Measurements from ENCODE around the gene SHROOM3.
A peak's percentile ranks its signal among the peaks of the same experiment; 100 is the strongest.

The SHROOM3 gene

DNA sequence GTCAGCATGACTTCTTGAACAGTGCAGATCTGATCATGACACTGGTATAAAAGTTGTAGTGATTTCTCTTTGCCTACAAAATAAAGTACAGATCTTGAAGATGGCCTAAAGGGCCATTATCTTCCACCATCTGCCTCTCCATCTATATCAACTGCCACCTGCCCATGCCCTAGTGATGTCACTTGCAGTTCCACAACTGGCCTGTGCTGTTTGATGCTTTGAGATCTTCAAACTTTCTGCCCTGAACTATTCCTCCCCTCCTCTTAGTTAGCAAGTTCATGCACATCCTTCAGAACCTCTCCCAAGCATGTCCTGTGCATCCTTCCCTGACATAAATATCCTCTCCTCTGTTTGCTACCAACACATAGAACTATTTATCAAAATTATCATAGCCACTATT, 245.9 kb downstream of the SHROOM3 start:
- no peak overlapping the region for H3K4me3 ChIP-seq (ENCODE audit: low read depth, low read length)
- TF ChIP-seq, protein P1, sequence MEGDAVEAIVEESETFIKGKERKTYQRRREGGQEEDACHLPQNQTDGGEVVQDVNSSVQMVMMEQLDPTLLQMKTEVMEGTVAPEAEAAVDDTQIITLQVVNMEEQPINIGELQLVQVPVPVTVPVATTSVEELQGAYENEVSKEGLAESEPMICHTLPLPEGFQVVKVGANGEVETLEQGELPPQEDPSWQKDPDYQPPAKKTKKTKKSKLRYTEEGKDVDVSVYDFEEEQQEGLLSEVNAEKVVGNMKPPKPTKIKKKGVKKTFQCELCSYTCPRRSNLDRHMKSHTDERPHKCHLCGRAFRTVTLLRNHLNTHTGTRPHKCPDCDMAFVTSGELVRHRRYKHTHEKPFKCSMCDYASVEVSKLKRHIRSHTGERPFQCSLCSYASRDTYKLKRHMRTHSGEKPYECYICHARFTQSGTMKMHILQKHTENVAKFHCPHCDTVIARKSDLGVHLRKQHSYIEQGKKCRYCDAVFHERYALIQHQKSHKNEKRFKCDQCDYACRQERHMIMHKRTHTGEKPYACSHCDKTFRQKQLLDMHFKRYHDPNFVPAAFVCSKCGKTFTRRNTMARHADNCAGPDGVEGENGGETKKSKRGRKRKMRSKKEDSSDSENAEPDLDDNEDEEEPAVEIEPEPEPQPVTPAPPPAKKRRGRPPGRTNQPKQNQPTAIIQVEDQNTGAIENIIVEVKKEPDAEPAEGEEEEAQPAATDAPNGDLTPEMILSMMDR (conservative IDR thresholded peaks at IDR 0.05; ENCODE audit: low read depth, low read length), result no peak
- no peak for DNase-seq (ENCODE audit: low read depth)

DNA sequence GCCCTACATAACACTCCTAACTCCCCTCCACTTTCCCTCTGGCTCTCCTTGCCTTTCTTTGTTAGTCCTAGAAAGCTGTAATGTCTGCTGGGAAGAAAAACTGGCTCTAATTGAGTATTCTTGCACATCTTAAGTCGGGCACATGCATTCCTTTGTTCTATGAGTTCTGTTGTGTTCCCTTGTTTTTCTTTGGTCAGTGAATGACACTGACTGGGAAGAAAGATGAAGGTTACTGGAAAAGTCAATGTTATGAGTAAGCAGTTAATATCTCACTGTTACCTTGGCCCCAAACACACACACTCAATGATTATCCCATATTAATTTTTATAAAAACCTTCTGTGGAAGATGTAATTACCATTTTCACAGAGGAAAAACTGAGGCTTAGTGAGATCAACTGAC, 247.0 kb downstream of the SHROOM3 start:
- TF ChIP-seq, protein P1 (conservative IDR thresholded peaks at IDR 0.05; ENCODE audit: low read depth, low read length), result no peak
- DNase-seq (ENCODE audit: low read depth), result no peak
- no peak overlapping the region for H3K4me3 ChIP-seq (ENCODE audit: low read depth, low read length)

DNA sequence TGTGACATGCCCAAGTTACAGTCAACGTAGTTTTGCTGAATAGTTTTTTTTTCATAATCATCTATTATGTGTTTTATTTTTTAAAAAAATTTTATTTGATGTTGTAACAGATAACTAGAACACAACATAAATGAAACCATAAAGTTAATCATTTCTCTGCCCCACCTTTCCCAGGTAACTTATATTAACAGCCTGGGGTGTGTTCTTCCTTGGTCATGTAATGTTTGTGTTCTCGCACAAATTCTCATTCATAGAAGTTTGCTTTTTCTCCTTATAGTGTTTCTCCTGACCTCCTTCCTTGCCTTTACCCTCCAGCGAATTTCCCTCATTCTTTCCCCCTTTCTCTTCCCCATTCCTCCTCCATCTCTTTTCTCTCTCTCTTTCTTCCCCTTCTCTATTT, 248.1 kb downstream of the SHROOM3 start:
- H3K4me3 ChIP-seq (ENCODE audit: low read depth, low read length), result no peak overlapping the region
- TF ChIP-seq, protein P1 (conservative IDR thresholded peaks at IDR 0.05; ENCODE audit: low read depth, low read length), result no peak
- no peak for DNase-seq (ENCODE audit: low read depth)

DNA sequence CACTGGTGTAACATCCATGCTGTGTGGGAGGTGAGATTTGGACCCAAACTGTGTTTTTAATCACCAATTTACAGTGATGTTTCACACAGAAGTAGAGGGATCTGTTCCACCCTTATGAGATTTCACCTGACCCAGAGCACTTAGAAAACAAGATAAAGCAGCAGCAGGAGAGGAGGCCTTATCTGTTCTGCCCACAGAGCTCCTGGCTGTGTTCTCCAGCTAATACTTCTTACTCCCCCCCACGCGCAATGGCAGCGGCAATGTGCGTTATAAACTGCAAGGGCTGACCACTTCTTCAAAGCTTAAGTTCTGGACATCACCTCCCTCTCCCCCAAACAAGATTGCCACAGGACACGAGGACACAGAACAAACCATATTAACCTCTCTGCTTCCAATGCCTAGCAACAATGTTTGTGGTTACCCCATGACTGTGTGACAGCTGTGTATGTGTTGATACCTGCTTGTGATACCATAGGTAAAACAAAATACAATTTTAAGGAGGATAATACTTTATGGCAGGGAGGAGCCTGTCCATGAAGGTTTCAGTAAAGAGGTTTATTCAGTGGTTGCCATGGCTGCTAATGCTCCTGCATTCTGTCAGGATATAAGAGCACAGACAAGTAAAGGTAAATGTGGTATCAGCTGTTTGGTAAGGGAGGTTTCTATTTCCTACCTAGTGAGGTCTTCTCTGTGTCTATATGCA, 252.9 kb downstream of the SHROOM3 start:
- H3K4me3 ChIP-seq (ENCODE audit: low read depth, low read length), result no peak overlapping the region
- TF ChIP-seq, protein P1 (conservative IDR thresholded peaks at IDR 0.05; ENCODE audit: low read depth, low read length), result no peak
- DNase-seq (ENCODE audit: low read depth), result no peak

DNA sequence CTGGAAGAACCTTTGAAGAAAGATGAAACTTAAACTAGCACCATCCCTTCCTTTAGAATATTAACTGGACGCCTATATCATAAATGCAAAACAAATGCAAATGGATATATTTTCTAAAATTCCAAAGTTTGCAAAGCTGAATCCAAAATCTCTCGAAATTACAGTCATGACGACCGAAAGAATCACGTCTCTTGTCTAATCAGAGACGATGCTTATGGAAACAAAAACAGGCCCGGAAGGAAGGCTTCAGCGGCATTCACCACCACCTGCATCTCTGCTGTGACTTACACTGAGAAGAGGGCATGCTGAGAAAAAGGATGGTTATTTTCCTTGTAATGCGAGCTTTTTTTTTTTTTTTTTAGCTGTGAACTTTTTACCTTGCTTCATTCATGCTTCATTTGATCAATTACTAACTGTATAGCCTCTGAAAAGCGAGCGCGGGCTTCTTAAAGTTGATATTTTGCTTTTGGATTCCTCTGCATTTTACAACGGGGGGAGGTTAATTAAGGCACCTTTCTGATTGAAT, 253.7 kb downstream of the SHROOM3 start:
- peak overlapping the region; percentile 63 for H3K4me3 ChIP-seq (ENCODE audit: low read depth, low read length)
- TF ChIP-seq, protein P1 (conservative IDR thresholded peaks at IDR 0.05; ENCODE audit: low read depth, low read length), result no peak
- DNase-seq (ENCODE audit: low read depth), result peak; percentile 66

DNA sequence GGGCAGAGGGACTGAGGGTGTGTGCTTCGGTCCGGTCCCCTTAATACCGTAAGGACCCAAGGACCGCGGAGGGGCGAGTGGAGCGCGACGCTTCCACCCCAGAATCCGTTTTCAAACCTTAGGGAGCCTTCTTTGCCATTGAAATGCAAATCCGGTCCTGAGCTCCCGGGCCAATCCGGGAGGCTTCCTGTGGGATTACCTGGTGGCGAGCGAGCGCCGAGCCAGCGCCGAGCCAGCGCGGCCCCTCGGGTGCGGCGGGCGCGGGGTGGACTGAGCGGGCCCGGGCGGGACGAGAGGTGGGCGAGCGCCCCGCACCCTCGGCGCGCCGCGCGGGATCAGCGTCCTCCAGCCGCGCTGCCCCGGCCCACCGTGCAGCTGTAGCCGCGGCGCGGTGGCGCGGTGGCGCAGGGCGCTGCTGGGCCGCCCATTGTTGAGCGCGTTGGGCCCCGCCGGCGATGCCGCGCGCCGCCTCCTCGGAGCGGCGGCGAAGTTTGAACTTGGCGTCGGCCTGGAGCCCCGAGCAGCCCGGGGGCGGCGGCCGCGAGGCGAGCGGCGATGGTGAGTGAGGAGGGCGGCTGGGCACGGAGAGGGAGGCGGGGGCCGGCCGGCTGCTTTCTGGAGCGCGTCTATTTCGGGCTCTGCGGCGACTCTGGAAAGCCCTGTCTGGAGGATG, 254.3 kb downstream of the SHROOM3 start:
- peak; percentile 20 for DNase-seq (ENCODE audit: low read depth)
- peak overlapping the region; percentile 63 for H3K4me3 ChIP-seq (ENCODE audit: low read depth, low read length)

More for the DNA sequence above, 254.3 kb downstream of the SHROOM3 start:
- TF ChIP-seq, protein P1 (conservative IDR thresholded peaks at IDR 0.05; ENCODE audit: low read depth, low read length), result no peak
